Posterior cingulate gyrus (tissue), 11 donors: Measurements from ENCODE around the gene FAM53B.

Source experiments
- DNase-seq, 10 donors: peaks; one replicate each; pipeline versions ENCODE4 v3.0.0 to v3.0.0-alpha.2; 2020 to 2021; ENCODE audit warnings: mixed read lengths in 3 of 10
- intact Hi-C: fragments of 100-400 bp; cut with DNase I; formaldehyde crosslinking; loops from one replicate; pipeline ENCODE4 v1.15.1; 2023

FAM53B gene

DNA sequence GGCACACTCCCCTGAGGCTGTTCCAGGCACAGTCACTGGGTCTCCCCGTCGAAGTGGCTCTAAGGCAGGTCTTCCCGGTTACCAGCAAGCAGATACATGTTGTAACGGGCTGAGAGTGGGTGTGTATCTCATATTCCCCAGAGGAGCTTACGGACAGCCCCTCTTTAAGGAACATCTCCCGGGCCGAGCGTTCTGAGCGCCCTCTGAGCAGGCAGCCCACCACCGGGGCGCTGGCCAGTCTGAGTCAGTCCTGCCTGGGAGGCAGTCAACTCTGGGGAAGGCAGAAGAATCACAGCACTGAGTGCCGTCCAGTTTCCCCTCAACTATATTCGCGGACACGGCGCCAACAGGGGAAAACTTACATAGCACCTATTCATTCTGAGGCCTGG lies 165.2 kb downstream of the FAM53B start:
- intact Hi-C loops: no loop called here
- DNase-seq: peak in 3 of 10 donors; percentile 67 to 78 (median 75)

DNA sequence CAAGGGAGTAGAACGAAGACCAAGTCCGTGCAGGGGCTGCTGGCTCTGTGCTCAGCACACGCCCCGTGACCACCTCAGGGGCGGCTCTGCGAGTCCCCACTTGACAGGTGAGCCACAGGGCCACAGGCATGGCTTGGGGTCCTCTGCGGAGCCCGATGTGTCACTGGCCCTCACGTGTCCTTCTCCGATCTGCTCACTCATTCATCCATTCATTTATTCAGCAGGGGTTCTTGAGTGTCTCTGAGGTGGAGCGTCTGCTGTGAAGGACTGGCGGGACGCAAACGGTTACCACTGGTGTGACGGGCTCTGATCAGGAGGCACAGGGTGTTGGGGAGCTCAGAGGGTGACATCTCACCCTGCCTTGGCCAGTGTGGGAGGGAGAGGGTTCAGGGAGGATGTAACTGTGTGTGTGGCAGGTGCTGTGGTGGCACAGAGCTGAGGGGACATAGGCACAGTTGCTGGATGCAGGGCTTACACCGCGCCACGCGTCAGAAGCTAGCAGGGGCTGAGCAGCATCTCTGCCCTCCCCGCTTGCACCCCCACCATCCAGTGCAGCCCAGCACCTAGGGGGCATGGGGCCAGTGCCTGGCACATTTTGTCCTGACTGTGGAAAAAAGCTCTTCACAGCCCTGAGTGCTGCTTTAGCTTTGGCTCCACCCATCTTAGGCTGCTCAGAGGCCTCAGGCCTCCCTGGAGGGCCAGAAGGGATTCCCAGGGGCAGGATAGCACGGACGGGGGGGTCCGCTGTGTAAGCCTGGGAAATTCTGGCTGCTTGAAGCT lies 165.8 kb downstream of the FAM53B start:
- DNase-seq: peak in 3 of 10 donors; percentile 54 to 78 (median 66)
- intact Hi-C loops: no loop called here

DNA sequence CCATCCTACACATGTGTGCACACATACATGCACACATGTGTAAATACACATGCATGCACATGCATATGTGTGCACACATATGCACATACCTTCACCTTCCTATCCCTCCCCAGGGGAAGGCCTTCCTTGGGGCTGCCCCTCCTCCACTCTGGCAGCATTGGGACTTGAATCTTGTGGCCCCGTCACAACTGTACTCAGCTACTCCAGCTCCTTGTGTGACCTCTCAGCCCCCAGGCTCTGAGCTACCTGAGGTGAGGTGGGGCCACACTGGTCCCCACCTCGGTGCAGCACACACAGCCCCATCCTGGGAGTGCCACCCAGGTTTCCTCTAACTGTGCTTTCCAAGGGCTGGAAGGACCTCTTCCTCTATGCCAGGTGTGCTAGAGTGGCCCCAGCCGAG lies 166.5 kb downstream of the FAM53B start:
- intact Hi-C loops: no loop called here
- peak in 2 of 10 donors; percentile 18 to 36 for DNase-seq

- DNase-seq: peak in 3 of 10 donors; percentile 40 to 67 (median 47)
These were observed 167.4 kb downstream of the FAM53B start for GRCh38 chr10:124576526-124577420.

GRCh38 chr10:124575107-124576035 lies 168.8 kb downstream of the FAM53B start:
- DNase-seq: peak in 3 of 10 donors; percentile 55 to 77 (median 77)
- intact Hi-C loops: no loop called here

More at GRCh38 chr10:124576526-124577420, 167.4 kb downstream of the FAM53B start:
- intact Hi-C loops: no loop called here

DNA sequence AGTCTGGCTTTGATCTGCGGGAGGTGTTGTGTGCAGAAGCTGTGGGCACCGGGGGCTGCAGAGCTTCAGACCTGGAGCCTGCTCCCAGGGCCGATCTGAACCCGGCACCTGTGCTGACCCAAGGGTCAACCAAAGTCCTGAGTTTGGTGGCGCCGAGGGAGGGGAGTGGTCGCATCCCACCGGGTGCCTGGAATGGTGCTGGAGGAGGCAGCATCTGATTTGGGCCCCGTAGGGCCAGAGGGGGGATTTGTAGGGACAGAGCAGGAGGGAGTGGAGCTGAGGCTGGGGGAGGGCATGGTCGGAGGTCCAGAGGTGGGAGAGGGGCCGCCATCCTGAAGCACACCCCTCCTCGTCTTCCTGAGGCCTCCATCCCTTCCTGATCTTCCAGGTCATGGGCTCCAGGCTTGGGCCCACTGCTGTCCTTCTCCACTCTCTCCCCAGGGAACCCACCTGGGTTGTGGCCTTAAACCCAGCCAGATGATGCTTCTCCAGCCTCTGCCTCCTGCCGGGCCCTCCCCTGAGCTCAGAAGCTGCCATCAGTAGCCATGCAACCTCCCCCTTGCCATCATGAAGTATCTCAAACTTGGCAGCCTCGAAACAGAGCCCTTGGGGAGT lies 169.6 kb downstream of the FAM53B start:
- intact Hi-C loops: no loop called here
- DNase-seq: peak in 3 of 10 donors; percentile 4 to 78 (median 52)

GRCh38 chr10:124573726-124574455 lies 170.3 kb downstream of the FAM53B start:
- peak in 3 of 10 donors; percentile 66 to 76 (median 76) for DNase-seq
- intact Hi-C loops: no loop called here

DNA sequence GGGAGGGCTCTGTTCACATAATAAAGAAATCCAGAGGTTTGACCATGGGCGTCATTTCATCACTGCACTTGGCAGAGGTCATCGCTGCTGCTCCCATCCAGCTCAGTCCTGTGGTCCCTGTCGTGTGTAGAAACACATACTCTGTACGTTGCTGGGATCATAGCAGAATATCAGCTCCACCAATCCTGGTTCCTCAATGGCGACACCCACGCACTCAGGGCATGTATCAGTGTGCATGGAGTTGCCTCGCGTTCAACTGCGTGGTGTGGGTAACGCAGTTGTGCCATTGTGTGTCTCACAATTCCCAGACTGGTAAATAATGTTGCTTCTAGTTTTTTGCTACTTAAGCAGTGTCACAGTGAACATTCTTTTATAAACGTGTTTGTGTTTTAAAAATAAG lies 171.4 kb downstream of the FAM53B start:
- DNase-seq: peak in 1 of 10 donors; percentile 54
- intact Hi-C loops: no loop called here

GRCh38 chr10:124570646-124571045 lies 173.5 kb downstream of the FAM53B start:
- intact Hi-C loops: no loop called here

DNA sequence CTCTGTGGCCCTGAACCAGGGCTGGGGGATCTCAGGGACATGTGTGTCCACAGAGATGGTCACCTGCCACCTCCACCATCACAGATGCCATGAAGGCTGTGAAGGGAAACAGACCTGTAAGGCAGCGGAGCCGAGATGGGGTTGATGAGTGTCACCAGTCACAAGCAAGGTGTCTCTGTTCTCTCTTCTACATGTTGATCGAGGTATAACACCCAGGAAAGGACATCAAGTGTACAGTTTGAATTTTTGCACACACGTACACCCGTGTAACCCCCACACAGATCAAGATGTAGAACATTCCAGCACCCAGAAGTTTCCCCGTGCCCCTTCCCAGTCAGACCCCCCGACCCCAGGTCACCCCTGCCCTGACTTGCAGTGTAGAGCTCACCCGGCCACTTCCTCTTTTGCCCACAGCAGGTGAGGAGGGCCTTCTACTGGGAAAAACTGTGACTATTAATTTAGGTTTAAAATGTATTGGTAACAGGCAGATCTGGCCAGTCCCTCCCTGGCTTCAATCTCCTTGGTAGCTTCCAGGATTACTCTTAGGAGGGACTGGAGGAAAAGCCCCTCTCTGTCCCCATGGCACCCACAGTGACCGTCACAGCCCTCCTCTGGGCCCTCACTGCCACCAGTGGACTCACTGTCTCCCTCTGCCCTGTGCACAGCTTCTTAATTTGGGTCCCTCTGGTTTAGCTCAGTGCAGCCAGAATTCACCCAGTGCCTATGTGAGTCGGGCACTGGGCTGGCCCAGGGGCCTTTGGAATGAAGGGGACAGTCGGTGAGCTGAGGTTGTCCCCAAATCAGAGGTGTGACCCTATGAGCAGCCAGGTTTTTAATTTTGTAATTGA lies 174.3 kb downstream of the FAM53B start:
- DNase-seq: peak in 2 of 10 donors; percentile 25 to 52
- intact Hi-C loops: no loop called here

More at GRCh38 chr10:124570646-124571045, 173.5 kb downstream of the FAM53B start:
- DNase-seq: no peak
